ENCODE data around the gene ZNF599. TPM values are rescaled to one million over a fixed set of nuclear protein-coding genes. Genes with fewer than 3 reads are reported as not detected.

ZNF599 gene
- total and polyA plus RNA-seq, 2 of the 13 experiments (the other 11 are each of a cell fraction or from before 2014, with no cell fraction given), result 5.8 to 7.3 TPM

DNA sequence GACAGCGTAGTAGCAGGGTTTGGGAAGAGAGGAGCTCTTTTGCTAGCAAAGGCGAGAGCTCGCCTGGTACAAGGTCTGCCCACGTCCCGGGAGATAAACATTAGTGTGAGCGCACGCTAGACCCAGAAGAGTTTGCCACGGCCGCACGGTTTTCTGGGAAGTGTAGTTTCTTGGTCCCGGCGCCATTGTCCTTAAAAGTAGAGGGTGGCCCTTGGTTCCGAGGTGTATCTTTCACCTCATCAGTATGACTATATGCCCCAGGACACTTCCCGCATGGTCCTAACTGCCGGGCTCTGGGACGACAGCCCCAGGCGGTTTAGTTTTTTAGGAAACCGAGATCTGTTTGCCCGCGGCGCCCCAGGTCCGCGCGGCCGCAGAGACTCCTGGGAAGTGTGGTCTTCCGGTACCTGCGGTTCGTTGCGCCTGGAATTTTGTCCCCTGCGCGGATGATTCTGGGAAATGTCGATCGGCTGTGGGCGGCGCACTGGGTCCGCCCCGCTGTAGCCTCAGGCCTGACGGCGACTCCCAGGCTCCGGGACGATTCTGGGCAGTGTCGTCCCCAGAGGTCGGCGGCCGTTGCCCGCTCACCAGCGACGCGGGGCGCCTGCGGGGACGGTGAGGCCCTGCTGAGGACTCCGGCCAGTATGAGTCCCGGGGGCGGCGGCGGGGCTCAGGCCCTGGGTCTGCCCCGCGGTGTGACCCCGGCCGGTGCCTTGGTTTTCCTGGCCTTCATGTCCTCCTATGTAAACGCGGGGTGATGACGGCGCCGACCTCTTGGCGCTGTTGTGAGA lies 39.1 kb downstream of the ZNF599 start, which contains the start of gene ZNF181 (continued):
- TF ChIP-seq, protein P1, sequence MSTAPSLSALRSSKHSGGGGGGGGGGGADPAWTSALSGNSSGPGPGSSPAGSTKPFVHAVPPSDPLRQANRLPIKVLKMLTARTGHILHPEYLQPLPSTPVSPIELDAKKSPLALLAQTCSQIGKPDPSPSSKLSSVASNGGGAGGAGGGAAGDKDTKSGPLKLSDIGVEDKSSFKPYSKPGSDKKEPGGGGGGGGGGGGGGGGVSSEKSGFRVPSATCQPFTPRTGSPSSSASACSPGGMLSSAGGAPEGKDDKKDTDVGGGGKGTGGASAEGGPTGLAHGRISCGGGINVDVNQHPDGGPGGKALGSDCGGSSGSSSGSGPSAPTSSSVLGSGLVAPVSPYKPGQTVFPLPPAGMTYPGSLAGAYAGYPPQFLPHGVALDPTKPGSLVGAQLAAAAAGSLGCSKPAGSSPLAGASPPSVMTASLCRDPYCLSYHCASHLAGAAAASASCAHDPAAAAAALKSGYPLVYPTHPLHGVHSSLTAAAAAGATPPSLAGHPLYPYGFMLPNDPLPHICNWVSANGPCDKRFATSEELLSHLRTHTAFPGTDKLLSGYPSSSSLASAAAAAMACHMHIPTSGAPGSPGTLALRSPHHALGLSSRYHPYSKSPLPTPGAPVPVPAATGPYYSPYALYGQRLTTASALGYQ (CRISPR knock-in tag; IDR thresholded peaks at IDR 0.05), result no peak; the same call in 1 of the 2 replicates
- TF ChIP-seq MAF1 (CRISPR knock-in tag; IDR thresholded peaks at IDR 0.05; ENCODE audit: borderline replicate concordance), result no peak
- TF ChIP-seq, protein P2, sequence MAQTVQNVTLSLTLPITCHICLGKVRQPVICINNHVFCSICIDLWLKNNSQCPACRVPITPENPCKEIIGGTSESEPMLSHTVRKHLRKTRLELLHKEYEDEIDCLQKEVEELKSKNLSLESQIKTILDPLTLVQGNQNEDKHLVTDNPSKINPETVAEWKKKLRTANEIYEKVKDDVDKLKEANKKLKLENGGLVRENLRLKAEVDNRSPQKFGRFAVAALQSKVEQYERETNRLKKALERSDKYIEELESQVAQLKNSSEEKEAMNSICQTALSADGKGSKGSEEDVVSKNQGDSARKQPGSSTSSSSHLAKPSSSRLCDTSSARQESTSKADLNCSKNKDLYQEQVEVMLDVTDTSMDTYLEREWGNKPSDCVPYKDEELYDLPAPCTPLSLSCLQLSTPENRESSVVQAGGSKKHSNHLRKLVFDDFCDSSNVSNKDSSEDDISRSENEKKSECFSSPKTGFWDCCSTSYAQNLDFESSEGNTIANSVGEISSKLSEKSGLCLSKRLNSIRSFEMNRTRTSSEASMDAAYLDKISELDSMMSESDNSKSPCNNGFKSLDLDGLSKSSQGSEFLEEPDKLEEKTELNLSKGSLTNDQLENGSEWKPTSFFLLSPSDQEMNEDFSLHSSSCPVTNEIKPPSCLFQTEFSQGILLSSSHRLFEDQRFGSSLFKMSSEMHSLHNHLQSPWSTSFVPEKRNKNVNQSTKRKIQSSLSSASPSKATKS (CRISPR knock-in tag; IDR thresholded peaks at IDR 0.05), result 0 out of 2 replicates have a peak, but pooled peaks have one; percentile 80
- peak; percentile 96 for TF ChIP-seq PHF8 (CRISPR knock-in tag; IDR thresholded peaks at IDR 0.05)
- TF ChIP-seq GATAD2A (CRISPR knock-in tag; IDR thresholded peaks at IDR 0.05), result no peak; the same call in 1 of the 2 replicates
- peak; percentile 41; the same call in 1 of the 2 replicates for TF ChIP-seq TARDBP (CRISPR knock-in tag; IDR thresholded peaks at IDR 0.05)
- TF ChIP-seq FOXM1 (CRISPR knock-in tag; IDR thresholded peaks at IDR 0.05), result no peak
- TF ChIP-seq RARA (CRISPR knock-in tag; IDR thresholded peaks at IDR 0.05), result peak; percentile 50
- TF ChIP-seq HOXA5 (CRISPR knock-in tag; IDR thresholded peaks at IDR 0.05), result no peak
- TF ChIP-seq, protein P3, sequence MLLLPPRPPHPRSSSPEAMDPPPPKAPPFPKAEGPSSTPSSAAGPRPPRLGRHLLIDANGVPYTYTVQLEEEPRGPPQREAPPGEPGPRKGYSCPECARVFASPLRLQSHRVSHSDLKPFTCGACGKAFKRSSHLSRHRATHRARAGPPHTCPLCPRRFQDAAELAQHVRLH (CRISPR knock-in tag; IDR thresholded peaks at IDR 0.05; ENCODE audit: borderline replicate concordance, low read depth), result no peak
- TF ChIP-seq AGO1 (IDR thresholded peaks at IDR 0.05; ENCODE audit: low read depth, low read length, poor library complexity, severe bottlenecking), result no peak
- TF ChIP-seq, protein P4, sequence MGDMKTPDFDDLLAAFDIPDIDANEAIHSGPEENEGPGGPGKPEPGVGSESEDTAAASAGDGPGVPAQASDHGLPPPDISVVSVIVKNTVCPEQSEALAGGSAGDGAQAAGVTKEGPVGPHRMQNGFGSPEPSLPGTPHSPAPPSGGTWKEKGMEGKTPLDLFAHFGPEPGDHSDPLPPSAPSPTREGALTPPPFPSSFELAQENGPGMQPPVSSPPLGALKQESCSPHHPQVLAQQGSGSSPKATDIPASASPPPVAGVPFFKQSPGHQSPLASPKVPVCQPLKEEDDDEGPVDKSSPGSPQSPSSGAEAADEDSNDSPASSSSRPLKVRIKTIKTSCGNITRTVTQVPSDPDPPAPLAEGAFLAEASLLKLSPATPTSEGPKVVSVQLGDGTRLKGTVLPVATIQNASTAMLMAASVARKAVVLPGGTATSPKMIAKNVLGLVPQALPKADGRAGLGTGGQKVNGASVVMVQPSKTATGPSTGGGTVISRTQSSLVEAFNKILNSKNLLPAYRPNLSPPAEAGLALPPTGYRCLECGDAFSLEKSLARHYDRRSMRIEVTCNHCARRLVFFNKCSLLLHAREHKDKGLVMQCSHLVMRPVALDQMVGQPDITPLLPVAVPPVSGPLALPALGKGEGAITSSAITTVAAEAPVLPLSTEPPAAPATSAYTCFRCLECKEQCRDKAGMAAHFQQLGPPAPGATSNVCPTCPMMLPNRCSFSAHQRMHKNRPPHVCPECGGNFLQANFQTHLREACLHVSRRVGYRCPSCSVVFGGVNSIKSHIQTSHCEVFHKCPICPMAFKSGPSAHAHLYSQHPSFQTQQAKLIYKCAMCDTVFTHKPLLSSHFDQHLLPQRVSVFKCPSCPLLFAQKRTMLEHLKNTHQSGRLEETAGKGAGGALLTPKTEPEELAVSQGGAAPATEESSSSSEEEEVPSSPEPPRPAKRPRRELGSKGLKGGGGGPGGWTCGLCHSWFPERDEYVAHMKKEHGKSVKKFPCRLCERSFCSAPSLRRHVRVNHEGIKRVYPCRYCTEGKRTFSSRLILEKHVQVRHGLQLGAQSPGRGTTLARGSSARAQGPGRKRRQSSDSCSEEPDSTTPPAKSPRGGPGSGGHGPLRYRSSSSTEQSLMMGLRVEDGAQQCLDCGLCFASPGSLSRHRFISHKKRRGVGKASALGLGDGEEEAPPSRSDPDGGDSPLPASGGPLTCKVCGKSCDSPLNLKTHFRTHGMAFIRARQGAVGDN (CRISPR knock-in tag; IDR thresholded peaks at IDR 0.05), result peak; percentile 94
- peak; percentile 30; the same call in 1 of the 2 replicates for TF ChIP-seq ZNF225 (CRISPR knock-in tag; IDR thresholded peaks at IDR 0.05)
- TF ChIP-seq ZSCAN20 (CRISPR knock-in tag; IDR thresholded peaks at IDR 0.05; ENCODE audit: borderline replicate concordance), result no peak
- no peak for TF ChIP-seq CEBPG (CRISPR knock-in tag; IDR thresholded peaks at IDR 0.05)
- TF ChIP-seq ZFP62 (CRISPR knock-in tag; IDR thresholded peaks at IDR 0.05), result no peak
- no peak; the same call in 1 of the 2 replicates for TF ChIP-seq ZKSCAN8 (CRISPR knock-in tag; IDR thresholded peaks at IDR 0.05; ENCODE audit: borderline replicate concordance)
- TF ChIP-seq, protein P5, sequence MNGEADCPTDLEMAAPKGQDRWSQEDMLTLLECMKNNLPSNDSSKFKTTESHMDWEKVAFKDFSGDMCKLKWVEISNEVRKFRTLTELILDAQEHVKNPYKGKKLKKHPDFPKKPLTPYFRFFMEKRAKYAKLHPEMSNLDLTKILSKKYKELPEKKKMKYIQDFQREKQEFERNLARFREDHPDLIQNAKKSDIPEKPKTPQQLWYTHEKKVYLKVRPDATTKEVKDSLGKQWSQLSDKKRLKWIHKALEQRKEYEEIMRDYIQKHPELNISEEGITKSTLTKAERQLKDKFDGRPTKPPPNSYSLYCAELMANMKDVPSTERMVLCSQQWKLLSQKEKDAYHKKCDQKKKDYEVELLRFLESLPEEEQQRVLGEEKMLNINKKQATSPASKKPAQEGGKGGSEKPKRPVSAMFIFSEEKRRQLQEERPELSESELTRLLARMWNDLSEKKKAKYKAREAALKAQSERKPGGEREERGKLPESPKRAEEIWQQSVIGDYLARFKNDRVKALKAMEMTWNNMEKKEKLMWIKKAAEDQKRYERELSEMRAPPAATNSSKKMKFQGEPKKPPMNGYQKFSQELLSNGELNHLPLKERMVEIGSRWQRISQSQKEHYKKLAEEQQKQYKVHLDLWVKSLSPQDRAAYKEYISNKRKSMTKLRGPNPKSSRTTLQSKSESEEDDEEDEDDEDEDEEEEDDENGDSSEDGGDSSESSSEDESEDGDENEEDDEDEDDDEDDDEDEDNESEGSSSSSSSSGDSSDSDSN (CRISPR knock-in tag; IDR thresholded peaks at IDR 0.05), result peak; percentile 97

Data from HepG2 (cell line).